ENCODE results near the gene SSBP2.

SSBP2 gene

GRCh38 chr5:81779125-81779915, 28.4 kb upstream of the SSBP2 start:
- no peak for TF ChIP-seq CTCF (conservative IDR thresholded peaks at IDR 0.05; ENCODE audit: low read depth, low read length)
- H3K4me3 ChIP-seq (ENCODE audit: low read length) = no peak overlapping the region
- no peak for DNase-seq (ENCODE audit: low read depth)

- no peak overlapping the region for H3K4me3 ChIP-seq (ENCODE audit: low read length)
- DNase-seq (ENCODE audit: low read depth) = no peak
- no peak for TF ChIP-seq CTCF (conservative IDR thresholded peaks at IDR 0.05; ENCODE audit: low read depth, low read length)
These were observed 27.7 kb upstream of the SSBP2 start for GRCh38 chr5:81778642-81779041.

GRCh38 chr5:81776258-81776657, 25.4 kb upstream of the SSBP2 start:
- no peak for DNase-seq (ENCODE audit: low read depth)
- TF ChIP-seq CTCF (conservative IDR thresholded peaks at IDR 0.05; ENCODE audit: low read depth, low read length) = no peak
- no peak overlapping the region for H3K4me3 ChIP-seq (ENCODE audit: low read length)

GRCh38 chr5:81774374-81774773, 23.5 kb upstream of the SSBP2 start:
- DNase-seq (ENCODE audit: low read depth) = no peak
- no peak overlapping the region for H3K4me3 ChIP-seq (ENCODE audit: low read length)
- no peak for TF ChIP-seq CTCF (conservative IDR thresholded peaks at IDR 0.05; ENCODE audit: low read depth, low read length)

- no peak for DNase-seq (ENCODE audit: low read depth)
- H3K4me3 ChIP-seq (ENCODE audit: low read length) = no peak overlapping the region
- no peak for TF ChIP-seq CTCF (conservative IDR thresholded peaks at IDR 0.05; ENCODE audit: low read depth, low read length)
These were observed 22.7 kb upstream of the SSBP2 start for GRCh38 chr5:81773574-81773973.

- TF ChIP-seq CTCF (conservative IDR thresholded peaks at IDR 0.05; ENCODE audit: low read depth, low read length) = no peak
- no peak for DNase-seq (ENCODE audit: low read depth)
- no peak overlapping the region for H3K4me3 ChIP-seq (ENCODE audit: low read length)
These were observed 22.3 kb upstream of the SSBP2 start for GRCh38 chr5:81773161-81773560.

- H3K4me3 ChIP-seq (ENCODE audit: low read length) = no peak overlapping the region
- TF ChIP-seq CTCF (conservative IDR thresholded peaks at IDR 0.05; ENCODE audit: low read depth, low read length) = no peak
- no peak for DNase-seq (ENCODE audit: low read depth)
These were observed 21.6 kb upstream of the SSBP2 start for GRCh38 chr5:81772488-81772887.
